ENCODE results near the gene ATP8A1.

Gene ATP8A1

DNA sequence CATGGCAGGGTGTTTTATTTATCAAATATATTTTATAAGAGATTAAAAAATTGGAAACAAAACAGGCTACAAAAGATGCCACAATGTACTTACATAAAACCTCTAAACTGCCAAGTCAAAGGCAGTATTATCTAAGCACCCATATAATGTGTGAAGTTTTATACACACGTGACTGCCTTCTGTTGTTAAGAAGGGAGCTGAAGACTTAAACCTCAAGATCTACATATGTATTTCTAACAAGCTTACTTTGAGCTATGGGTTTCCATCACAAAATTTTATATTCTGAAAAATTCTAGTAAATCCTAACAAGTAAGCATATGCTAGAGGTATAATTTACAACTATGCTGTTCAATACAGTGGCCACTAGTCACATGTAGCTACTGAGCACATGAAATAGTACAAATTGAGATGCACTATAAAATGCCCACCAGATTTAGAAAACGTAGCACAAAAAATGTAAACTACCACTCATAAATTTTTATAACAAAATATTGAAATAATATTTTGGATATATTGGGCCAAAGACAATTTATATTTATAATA is 9.8 kb downstream of the ATP8A1 start:
- no peak for FAIRE-seq

DNA sequence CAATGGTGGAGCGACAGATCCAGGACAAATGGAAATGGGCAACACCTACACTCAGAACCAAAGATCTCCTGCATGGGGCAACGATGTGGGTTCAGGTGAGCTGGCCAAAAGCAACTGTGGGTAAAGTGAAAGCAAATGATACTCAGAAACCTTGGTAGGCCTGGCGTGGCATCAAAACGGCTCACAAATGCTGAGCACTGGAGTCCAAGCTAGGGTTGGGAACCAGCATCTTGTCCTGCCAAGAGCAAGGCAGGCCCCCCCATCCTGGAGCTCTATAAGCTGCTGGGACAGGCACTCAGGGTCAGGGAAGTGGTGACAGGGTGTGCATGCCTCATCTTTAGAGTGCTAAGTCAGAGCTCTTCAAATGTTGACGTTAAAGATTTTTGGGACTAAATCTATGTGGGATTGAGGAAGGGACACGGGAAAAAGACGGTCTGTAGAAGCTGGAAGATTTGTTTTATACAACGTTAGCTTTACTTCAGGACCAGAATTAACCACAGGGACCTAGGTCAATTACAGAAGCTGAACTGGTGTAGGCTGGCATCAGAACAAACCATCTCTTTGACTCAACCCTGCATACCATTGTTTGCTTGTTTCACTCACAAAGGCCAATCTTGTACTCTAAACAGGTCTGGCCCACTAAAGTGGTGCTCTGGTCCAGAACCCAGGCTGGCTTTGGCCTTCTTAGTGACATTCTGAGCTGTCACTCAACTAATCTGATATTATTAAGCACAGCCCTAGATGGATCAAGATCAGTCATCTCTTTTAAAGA is 10.7 kb downstream of the ATP8A1 start:
- no peak for FAIRE-seq

DNA sequence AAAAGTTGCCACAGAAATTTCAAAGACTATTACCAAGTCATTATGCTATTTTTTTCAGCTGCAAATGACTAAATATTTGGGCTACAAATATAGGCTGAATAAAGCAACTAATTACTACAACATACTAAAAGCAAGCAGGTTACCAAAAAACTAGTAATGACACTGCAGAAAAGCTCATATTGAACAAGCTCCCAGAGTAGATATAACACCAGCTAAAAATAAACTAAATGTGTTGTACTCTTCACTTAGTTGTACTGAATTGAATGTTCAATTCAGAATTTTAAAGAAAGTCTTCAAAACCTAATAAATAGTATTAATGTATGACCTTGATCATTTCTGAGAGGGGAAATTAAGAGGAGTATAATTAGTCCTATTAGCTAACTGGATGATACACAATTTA is 12.0 kb downstream of the ATP8A1 start:
- no peak for FAIRE-seq

DNA sequence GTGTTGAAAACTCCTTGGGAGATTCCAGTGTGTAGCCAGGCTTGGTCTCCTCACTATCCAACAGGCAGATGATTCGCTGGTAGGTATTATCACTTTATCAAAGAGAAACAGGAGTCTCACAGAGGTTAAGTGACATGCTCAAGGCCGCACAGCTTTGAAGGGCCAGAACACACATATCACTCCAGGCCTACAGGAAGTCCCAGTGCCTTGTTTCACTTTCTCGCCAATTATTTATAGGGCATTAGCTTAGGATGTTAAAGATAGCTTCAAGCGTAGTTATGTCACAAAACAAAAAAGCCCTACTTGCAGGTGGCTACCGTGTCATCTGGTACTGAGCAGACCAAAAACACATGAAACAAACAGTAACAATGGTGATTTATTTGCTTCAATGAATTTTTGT is 13.2 kb downstream of the ATP8A1 start:
- no peak for FAIRE-seq

DNA sequence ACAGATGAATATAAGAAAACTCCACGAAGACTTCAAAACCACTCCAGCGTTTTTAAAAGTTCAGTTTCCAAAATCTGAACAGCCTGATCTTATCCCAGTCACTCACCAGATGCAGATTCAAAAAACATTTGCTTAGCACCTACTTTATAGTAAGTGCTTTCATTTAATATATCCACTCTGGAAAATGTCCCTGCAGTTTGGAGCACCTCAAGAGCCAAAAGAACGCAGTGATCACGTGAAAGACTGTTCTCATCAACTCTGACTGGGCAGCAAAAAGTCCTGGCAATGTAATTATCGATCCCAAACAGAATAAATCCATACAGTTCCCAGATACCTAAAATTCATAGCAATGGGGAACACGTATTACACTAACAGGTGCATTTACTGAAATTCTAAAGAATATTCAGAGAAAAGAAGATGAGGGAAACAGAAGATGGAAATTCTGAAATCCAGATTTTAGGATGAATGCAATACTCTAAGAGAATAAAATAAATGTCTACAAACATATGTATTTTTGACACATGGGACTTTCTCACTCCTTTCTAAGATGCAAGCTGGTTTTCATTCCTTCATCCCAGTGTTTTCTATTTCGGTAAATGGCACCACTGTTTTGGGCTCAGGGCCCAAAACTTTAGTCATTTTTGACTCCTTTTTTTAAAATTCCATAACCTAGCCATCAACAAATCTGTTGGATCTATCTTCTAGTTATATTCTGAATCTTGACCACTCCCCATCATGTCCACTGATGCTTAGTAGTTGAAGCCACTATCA is 13.9 kb downstream of the ATP8A1 start:
- FAIRE-seq = no peak

DNA sequence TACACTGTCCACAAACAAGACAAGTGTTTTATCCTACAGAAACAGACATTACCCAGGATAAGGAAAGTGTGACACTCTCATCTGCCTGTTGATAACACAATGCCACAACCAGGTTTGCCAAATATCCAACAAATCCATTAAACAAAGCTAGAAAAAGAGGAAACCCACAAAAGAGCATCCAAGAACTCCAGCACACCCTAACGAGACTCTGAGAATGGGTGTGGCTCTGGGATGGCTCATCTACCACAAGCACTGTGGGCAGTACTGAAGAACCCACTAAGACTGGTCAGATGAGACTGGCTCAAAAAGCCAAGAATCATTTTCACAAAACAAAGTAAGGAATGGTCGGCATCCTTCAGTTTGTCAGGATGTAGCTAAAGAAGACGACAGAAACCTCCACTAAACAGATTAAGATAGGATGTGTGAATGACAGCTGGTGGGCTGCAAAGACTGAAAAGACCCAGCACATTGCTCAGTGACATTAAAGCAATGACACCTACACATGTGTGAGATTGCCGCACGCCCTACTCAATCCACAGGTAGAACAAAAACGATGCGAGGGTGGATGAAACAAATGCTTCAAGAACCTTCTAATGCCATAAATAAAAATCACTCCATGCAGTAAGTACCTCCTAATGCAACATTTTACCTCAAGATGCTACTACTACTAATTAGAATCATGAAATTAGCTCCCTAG is 14.7 kb downstream of the ATP8A1 start:
- FAIRE-seq = no peak

DNA sequence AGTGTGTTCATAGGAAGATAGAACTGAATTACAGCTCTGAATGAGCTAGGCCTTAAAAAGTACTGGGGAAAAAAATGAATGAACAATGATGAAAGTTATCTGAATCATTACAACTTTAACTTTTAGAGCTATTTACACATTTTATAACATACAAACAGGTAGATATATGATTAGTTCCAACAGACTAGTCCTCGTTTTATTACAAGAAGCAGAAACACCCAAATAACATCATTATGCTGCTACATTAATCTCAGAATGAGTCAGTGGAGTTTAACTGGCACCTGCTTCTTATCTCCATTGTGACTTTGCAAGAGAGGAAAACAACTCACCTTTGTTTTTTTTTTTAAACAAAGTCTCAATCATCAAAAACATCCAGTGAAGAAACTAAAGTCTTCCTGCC is 15.2 kb downstream of the ATP8A1 start:
- no peak for FAIRE-seq

DNA sequence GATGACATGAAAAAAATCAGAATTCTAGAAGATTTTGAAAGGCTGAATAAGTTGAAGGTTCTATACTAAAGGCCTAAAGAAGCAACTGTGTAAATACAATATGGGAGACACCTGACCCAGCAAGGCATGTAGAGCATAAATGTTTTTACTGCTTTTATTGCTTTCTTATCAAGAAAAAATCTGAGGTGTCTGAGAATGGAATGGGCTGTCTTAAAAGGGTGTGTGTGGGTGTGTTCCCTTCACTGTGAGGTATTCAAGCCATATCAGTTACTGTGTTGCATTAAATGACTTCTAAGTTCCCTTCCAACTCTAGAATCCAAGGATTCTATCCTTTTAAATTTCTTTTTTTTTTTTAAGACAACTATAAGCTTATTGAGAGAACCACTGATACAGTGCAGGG is 15.7 kb downstream of the ATP8A1 start:
- no peak for FAIRE-seq

DNA sequence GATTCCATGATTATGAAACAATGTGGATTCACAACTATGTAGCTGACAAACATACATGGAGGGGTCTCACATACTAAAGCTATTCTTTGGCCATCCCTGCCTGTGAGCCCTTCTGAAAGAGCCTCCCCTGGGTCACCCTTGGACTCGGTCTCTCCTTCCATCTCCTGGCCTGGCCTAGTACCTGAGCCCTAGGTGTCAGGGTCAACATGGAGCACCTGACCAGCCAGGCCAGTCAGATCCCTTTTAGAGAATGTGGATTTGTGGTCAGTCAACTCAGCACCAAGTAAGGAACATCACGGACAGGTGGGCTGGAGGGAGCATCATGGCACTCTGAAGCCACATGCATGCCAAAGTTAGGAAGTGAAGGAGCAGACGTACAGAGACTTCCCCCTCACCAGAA is 16.3 kb downstream of the ATP8A1 start:
- FAIRE-seq = no peak

DNA sequence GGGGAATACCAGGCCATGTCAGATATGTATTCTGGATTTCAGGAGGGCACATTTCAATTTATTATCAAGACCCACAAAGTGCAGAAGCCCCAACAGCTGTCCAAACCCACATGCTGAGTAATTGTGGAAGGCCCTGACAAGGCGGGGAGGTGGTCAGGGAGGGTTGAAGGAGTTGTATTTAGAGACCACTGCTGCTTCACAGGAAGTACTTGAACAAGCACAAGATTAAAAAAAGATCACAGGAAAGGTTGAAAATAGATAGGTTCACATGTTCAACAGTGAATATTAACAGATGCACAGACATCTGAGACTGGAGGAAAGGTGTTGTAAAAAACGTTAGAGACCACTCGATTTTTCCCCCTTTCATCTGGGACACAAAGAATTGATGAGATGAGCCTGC is 17.9 kb downstream of the ATP8A1 start:
- no peak for FAIRE-seq

DNA sequence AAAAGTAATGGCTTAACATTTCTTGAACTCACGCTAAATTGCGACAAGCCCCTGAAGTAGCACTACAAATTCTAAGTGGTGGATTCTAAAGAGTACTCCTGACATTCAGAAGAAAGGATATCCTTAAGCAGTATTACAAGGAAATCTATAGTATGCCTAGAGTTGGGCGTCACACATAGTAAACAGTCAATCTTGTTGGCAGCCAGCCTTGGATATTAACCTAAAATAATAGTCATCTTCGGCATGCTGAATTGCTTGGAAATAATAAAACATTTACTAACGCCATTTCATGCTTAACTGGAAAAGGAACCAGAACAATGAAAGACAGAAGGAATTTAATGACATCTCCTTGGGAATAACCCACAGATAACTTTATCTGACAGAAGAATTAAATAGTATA is 18.6 kb downstream of the ATP8A1 start:
- peak; percentile 24 for FAIRE-seq

DNA sequence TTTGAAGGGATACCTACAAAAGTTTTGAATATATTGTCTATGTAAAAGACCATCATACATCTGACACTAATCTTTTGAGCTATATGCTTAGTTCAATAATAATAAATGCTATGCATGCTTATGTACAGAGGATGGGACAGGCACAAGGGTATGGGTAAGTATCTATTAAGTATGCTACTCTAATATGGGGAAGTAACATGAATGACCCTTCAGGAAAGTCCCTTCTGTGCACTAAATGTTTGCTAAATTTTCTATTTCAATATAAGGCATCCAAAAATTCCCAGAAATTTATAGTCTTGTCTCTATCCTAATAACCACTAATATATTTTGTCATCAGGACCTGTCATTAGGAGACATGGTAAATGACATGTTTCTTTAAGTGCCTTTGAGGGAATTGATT is 19.0 kb downstream of the ATP8A1 start:
- no peak for FAIRE-seq

DNA sequence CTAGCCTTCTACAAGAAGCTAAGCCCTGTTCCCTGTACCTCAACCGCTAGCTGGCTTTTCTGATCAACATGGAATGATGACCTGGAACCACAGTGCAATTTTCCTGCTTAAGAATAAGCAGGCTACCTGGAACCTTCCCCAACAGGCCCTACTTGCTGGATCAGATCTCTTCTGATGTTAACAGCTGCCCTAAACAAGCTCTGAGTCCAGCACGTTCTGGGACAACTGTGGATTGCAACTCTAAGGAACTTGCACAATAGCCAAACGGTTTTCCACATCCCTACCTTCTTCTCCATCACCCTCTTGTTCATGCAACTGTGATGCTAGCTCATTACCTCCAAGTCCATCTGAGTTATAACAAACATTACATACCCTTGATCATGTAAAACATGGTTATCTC is 19.8 kb downstream of the ATP8A1 start:
- FAIRE-seq = no peak

DNA sequence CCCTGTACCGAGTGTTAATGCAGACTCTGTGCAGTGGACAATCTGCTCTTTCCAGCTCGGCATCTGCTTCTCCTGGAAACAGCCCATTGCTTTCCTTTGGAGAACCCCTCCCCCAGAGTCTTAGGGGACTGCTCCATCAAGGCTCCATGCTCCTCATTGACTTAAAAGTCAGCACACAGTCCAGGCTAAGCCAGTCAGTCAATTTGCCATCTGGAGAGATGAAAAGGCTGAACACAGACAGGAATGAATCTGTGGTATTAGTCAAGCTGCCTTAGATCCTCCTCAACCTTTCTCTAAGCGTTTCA is 20.3 kb downstream of the ATP8A1 start:
- FAIRE-seq = no peak

DNA sequence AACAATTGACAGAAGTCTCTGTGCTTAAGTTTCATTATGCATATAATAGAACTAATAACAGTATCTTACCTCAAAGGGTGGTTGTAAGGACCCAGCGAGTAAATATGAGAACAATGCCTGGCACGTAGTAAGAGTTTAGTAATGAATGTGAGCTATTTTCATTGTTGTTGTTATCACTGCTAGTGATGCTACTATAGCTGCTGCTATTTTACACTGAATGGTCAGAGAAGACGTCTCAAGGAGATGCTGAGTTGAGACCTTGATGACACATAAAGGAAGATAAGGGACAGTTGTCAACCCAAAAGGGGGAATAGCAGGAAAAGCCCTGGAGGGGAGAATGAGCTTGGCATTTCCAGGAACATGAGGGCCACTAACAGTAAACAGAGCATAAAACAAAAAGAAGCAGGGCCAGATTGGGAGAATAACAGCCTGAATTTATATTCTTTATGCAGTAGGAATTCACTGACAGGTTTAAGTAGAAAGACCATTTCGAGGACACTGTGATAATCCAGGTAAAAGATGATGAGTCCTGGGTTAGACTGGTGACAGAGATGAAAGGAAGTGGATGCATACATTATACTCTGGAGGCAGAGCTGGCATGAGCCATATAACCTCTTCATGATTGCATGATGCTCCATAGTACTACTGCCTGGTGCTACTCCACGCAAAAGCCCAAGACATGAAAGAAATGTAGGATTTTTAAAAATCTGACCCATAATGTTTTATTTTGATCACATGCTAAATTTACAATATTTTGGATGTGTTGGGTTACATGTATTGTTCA is 23.1 kb downstream of the ATP8A1 start:
- no peak for FAIRE-seq

DNA sequence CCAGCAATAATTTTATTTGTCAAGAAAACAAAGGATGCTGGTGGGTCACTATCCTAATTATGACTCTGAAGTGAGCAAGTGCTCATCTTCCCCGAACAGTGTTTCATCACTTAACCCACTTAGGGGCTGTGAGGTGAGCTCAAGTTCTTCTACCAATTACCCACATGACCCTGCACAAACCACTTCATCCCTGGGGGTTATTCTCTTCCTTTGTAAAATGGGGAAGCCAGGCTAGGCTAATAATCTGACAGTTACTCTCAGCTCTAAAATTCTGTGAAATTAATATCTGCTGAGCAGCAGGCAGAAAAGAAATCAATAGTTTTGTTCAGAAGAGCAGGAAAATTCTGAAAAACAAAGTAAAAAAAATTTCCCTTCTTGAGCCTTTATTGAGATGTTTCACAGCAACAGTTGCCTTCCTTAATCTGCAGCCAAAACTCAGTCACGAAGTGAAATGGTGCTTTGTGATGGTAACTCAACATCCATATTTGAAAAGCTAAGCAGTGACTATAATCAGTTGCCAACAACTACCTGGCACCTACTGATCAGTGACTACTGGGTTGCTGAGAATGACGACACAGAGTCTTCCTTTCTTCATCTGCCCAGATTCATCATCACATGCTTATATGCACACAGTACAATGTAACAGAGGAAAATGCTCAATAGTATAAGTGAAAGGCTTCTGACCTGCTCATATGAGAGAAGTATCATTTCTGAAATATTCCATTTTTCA is 24.1 kb downstream of the ATP8A1 start:
- no peak for FAIRE-seq

DNA sequence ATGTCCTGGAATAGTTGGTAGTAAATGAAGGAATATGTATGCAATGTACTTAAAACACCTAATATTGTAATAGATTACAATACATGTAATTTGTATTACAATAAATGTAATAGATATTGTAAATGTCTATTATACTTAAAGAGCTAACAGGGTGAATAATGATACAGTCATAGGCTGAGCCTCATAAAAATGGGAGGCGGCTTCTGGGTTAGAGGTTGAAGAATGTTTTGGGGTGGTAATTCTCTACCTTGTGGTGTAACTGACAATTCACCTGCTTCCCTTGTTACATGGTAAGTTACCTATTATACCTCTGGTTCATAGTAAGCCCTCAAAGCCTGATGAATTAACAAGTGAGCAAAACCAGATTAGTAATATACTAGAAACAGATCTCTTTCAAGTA is 26.0 kb downstream of the ATP8A1 start:
- no peak for FAIRE-seq

DNA sequence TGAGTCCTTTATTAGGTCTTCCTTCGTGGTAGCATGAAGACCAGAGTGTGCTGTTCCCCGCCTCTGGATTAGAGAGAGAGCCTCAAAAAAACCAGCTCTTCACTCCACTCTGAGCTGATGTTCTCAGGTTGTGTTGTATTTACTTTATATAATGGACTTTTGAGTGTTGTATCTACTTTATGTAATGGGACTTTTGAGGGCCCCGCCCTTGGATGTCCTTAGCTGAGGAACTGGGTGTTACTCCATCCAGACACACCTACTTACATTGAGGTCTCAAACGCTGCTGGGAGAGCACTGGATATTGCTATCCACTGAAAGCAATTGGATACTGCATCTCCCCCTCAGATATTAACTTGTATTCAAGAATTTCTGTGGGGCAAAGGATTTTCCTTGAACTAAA is 28.2 kb downstream of the ATP8A1 start:
- no peak for FAIRE-seq

DNA sequence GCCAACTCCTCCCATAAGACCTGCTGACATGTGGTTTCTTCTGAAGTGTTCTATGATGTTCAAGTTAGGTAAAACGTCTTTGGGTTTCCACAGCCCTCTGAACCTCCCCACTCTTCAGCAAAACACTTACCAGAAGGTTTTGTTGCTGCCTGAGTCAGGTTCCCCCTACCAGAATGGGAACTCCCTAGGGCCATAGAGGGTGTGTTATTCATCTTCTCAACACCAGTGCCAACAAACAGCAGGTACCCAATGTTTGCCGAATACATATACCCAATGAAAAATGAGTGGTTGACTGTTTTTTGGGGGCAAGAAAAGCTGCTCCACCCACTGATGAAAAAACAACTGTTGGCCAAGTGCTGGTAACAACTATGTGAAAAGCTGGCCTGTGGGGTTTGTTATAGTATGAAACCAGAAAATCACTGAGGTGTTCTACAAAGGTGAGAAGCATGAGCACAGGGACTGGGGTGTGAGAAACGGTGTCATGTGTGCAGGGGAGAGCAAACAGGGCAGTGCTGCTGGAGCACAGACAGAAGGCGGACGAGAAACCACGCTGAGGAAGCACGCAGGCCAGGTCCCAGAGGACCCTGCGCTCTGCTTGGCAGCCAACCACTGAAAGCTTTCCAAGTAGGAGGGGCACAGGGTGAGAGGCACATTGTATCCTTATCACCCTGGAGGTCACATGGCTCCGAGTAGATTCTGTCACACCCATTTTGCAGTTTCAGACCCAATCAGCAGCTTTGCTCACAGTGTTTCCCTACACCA is 28.8 kb downstream of the ATP8A1 start:
- FAIRE-seq = no peak

DNA sequence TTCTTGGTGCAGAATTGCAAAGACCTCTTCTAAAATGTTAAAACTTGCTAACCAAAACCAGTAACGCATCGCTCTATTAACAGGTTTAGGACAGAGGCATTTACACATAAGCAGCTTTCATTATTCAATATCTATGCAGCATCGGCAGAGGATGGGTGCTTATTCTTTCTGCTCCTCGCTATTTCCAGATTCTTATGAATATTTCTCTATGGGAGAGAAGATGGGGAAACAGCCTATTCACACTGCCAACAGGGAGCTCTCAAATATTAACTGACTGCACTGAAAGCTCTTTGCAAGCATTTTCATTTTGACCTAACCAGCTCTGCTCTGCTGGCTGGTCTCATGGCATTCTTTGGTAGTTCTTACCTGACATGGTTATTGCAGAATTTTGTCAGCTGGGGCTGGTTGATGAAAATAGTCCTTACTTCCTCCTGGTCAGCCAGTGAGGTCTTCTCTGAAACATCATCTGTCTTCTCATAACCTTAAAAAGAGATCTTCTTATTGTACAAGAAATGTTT is 30.2 kb downstream of the ATP8A1 start:
- no peak for FAIRE-seq

DNA sequence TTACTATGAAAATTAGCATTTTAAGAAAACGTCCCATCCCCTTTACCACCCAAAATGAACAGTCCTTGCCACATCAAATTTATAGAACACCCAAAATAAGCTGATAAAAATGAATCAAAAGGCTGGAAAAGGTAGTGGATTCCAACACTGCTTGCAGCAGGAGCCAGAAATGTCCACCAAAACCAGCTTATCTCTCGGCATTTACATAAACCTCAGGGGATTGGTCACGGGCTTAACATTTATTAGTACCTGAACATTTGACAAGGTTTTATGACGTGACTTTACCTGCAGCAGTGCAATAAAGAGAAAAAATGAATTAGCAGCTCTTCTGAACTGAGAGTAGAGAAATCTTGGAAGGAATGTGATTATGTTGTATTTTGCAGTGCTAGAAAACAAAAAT is 31.6 kb downstream of the ATP8A1 start:
- FAIRE-seq = no peak

Measured in colon (tissue), 2 donors.